K562 (cell line): ENCODE measurements around the gene OLFM4. TPM values are rescaled to one million over a fixed set of nuclear protein-coding genes. Genes with fewer than 3 reads are reported as not detected.

Experiments used
- ATAC-seq: fragments of 200-7000 bp; cut with Tn5 transposase; 3 replicates; pipeline ENCODE4 v1.9.1; 2020; ENCODE audit warnings: moderate library complexity
- BruUV-seq: library from RNA; stranded (reverse); fragments of 400-500 nt; replicated peaks from 2 replicates; lab custom pipeline; 2021; lab: Mats Ljungman, UMichigan
- CTCF ChIA-PET: fragments of 300-600 bp; formaldehyde crosslinking; extraction: SDS; loops from one replicate; lab custom pipeline; 2021; ENCODE audit warnings: low intra/inter-chr PET ratio; lab: Yijun Ruan, JAX
- POLR2A ChIA-PET: fragments of 300-600, 350-650 bp; sonication (Branson Sonifier 250); formaldehyde crosslinking; extraction: SDS; loops from one replicate; lab custom pipeline; 2021; ENCODE audit warnings: antibody characterized with exemption, inconsistent platforms; lab: Yijun Ruan, JAX
- DNase-seq, 4 experiments: peaks; one replicate each; pipeline versions ENCODE4 v3.0.0 to v3.0.0-alpha.2; 2011 to 2018; ENCODE audit warnings: low spot score in 3 of 4, mixed read lengths in 3 of 4; ENCODE audit errors: extremely low read depth in 1 of 4
- FAIRE-seq: peaks from 2 replicates; lab custom pipeline; 2011; peaks lifted over from hg19 to GRCh38; lab: Jason Lieb, UNC
- H2AFZ ChIP-seq: 2 replicates; pipeline ENCODE4 v1.6.0; 2011; ENCODE audit warnings: low read depth, low read length, control low read depth, inconsistent platforms
- H3K27ac ChIP-seq: fragments of 200-600 bp; 3 replicates; pipeline ENCODE4 v1.8.0; 2011; ENCODE audit warnings: low read depth, mild to moderate bottlenecking, control low read depth, inconsistent platforms, low read length, moderate library complexity, mixed read lengths; ENCODE audit errors: extremely low read depth
- H3K27me3 ChIP-seq, 2 experiments: fragments of 300-600 bp in 1 of 2; 2 replicates in 1 of 2; 3 replicates in 1 of 2; pipeline versions ENCODE4 v1.6.0 to v1.8.0; 2011; ENCODE audit warnings: inconsistent platforms in 2 of 2, low read length in 2 of 2, mild to moderate bottlenecking in 1 of 2, mixed read lengths in 1 of 2, moderate library complexity in 1 of 2; ENCODE audit not compliant: control insufficient read depth in 2 of 2, insufficient read depth in 2 of 2
- H3K36me3 ChIP-seq: fragments of 300-600 bp; 3 replicates; pipeline ENCODE4 v1.8.0; 2011; ENCODE audit warnings: mild to moderate bottlenecking, low read length, inconsistent platforms; ENCODE audit not compliant: control insufficient read depth, insufficient read depth
- H3K4me1 ChIP-seq, 2 experiments: fragments of 200-600 bp in 1 of 2; replicated peaks in 1 of 2; 2 replicates in 1 of 2; 3 replicates in 1 of 2; pipeline versions ENCODE4 v1.5.1 to v1.8.0; 2011; ENCODE audit warnings: inconsistent platforms in 2 of 2, low read length in 2 of 2, mild to moderate bottlenecking in 1 of 2, mixed read lengths in 1 of 2, moderate library complexity in 1 of 2; ENCODE audit not compliant: control insufficient read depth in 2 of 2, insufficient read depth in 2 of 2
- H3K4me2 ChIP-seq: 2 replicates; pipeline ENCODE4 v1.6.1; 2011; ENCODE audit warnings: low read length, control low read depth, inconsistent platforms, mixed read lengths; ENCODE audit not compliant: insufficient read depth
- H3K4me3 ChIP-seq: fragments of 200-600 bp; sonication (generic), shearing (Covaris generic); 2 replicates; pipeline ENCODE4 v1.5.1; 2016; ENCODE audit warnings: control low read depth, inconsistent platforms
- H3K79me2 ChIP-seq: fragments of 200-600 bp; 3 replicates; pipeline ENCODE4 v1.8.0; 2011; ENCODE audit warnings: low read length, inconsistent platforms; ENCODE audit not compliant: control insufficient read depth, insufficient read depth
- H3K9ac ChIP-seq, 2 experiments: 2 replicates each; pipeline versions ENCODE4 v1.6.0 to v1.6.1; 2011; ENCODE audit warnings: low read depth in 2 of 2, low read length in 2 of 2, control low read depth in 1 of 2, inconsistent platforms in 1 of 2, mild to moderate bottlenecking in 1 of 2, mixed read lengths in 1 of 2; ENCODE audit not compliant: insufficient read depth in 1 of 2
- H3K9me1 ChIP-seq: one replicate; pipeline ENCODE4 v1.6.0; 2011; ENCODE audit warnings: inconsistent platforms, mild to moderate bottlenecking, low read length, moderate library complexity; ENCODE audit not compliant: control insufficient read depth, insufficient read depth
- H3K9me3 ChIP-seq: replicated peaks from 2 replicates; pipeline ENCODE4 v1.5.1; 2011; ENCODE audit warnings: low read depth, low read length, inconsistent platforms; ENCODE audit not compliant: control insufficient read depth, insufficient read depth
- H4K20me1 ChIP-seq: replicated peaks from 2 replicates; pipeline ENCODE4 v1.6.1; 2011; ENCODE audit warnings: low read length, inconsistent platforms, mixed read lengths; ENCODE audit not compliant: control insufficient read depth, insufficient read depth
- ARID1B ChIP-seq: fragments of 450-650 bp; IDR thresholded peaks from 2 replicates; pipeline ENCODE4 v1.6.1; 2016; ENCODE audit warnings: antibody characterized with exemption, mild to moderate bottlenecking, inconsistent platforms
- CEBPG ChIP-seq, 3 experiments: fragments of 200-800 bp in 1 of 3; sonication (Bioruptor generic) in 1 of 3; sonication (generic) in 1 of 3; formaldehyde crosslinking in 1 of 3; IDR thresholded peaks in 2 of 3; conservative IDR thresholded peaks in 1 of 3; 2 replicates each; pipeline versions ENCODE4 v1.6.1 to v1.8.0; 2016 to 2022; ENCODE audit warnings: missing compliant biosample characterization in 2 of 3, missing genetic modification characterization in 2 of 3, mild to moderate bottlenecking in 1 of 3, missing genetic modification reagents in 1 of 3
- E2F3 ChIP-seq: fragments of 250-450 bp; sonication (Bioruptor Pico); IDR thresholded peaks from 2 replicates; pipeline ENCODE4 v1.4.0; 2020; ENCODE audit warnings: mild to moderate bottlenecking
- FOSL1 ChIP-seq: fragments of 200-800 bp; sonication (Bioruptor generic); conservative IDR thresholded peaks from 2 replicates; pipeline ENCODE4 v1.6.1; 2016; ENCODE audit warnings: missing genetic modification characterization, missing compliant biosample characterization
- HEY1 ChIP-seq: fragments of 250-450 bp; sonication (Bioruptor Pico); IDR thresholded peaks from 2 replicates; pipeline ENCODE4 v1.5.0; 2020; ENCODE audit warnings: mild to moderate bottlenecking, moderate library complexity, borderline replicate concordance
- ILK ChIP-seq: fragments of 450-650 bp; IDR thresholded peaks from 2 replicates; pipeline ENCODE4 v1.6.1; 2016; ENCODE audit warnings: missing genetic modification characterization, low read depth, mild to moderate bottlenecking, missing compliant biosample characterization, moderate library complexity, borderline replicate concordance
- KAT7 ChIP-seq: sonication (generic); formaldehyde crosslinking; IDR thresholded peaks from 2 replicates; pipeline ENCODE4 v1.8.0; 2022; ENCODE audit warnings: missing genetic modification reagents, mild to moderate bottlenecking, borderline replicate concordance
- NFIX ChIP-seq: fragments of 250-450 bp; sonication (Bioruptor Pico); IDR thresholded peaks from 2 replicates; pipeline ENCODE4 v1.4.0; 2020; ENCODE audit warnings: low read depth, mild to moderate bottlenecking, moderate library complexity
- PRMT5 ChIP-seq: sonication (generic); formaldehyde crosslinking; IDR thresholded peaks from 2 replicates; pipeline ENCODE4 v1.5.0; 2020; ENCODE audit warnings: missing genetic modification reagents
- RHOXF2B ChIP-seq: fragments of 250-450 bp; sonication (Bioruptor Pico); conservative IDR thresholded peaks from 2 replicates; pipeline ENCODE4 v1.5.1; 2021
- SPI1 ChIP-seq: IDR thresholded peaks from 2 replicates; pipeline ENCODE4 v1.6.1; 2011; ENCODE audit warnings: low read depth, low read length, control low read depth, borderline replicate concordance
- SRF ChIP-seq, 2 experiments: fragments of 250-450, 450-650 bp in 1 of 2; sonication (Bioruptor Pico) in 1 of 2; sonication (generic) in 1 of 2; formaldehyde crosslinking; IDR thresholded peaks; 2 replicates each; pipeline versions ENCODE4 v1.5.0 to v1.5.1; 2020 to 2022; ENCODE audit warnings: mild to moderate bottlenecking in 1 of 2, missing genetic modification reagents in 1 of 2
- TCFL5 ChIP-seq: fragments of 250-450 bp; sonication (Bioruptor Pico); conservative IDR thresholded peaks from 2 replicates; pipeline ENCODE4 v1.6.1; 2021; ENCODE audit warnings: mild to moderate bottlenecking, moderate library complexity, matching md5 sums
- ZNF224 ChIP-seq: sonication (generic); formaldehyde crosslinking; IDR thresholded peaks from 2 replicates; pipeline ENCODE4 v1.8.0; 2022; ENCODE audit warnings: mild to moderate bottlenecking, missing genetic modification reagents
- whole genome bisulfite sequencing: fragments of 100-300 bp; shearing (Covaris generic); methylation state at CpG from one replicate; pipeline ENCODE4 v1.1.6; 2016; ENCODE audit warnings: low coverage, mixed read lengths; ENCODE audit not compliant: insufficient coverage; ENCODE audit errors: missing lambda C conversion rate; 5-methylcytosine and 5-hydroxymethylcytosine counted together
- in situ Hi-C: fragments of 300-500 bp; cut with MboI; formaldehyde crosslinking; loops from 4 replicates; pipeline ENCODE4 v1.15.0; 2018; ENCODE audit warnings: inconsistent platforms, mixed read lengths
- intact Hi-C: fragments of 100-400 bp; cut with micrococcal nuclease; formaldehyde crosslinking; loops from 2 replicates; pipeline ENCODE4 v1.14.2; 2022
- polyA plus RNA-seq, 8 experiments: library from polyadenylated mRNA; depleted of rRNA in 4 of 8; stranded (reverse) in 5 of 8; unstranded in 3 of 8; fragments of >200 nt; fragmentation: Nextera tagmentation in 2 of 8; fragmentation: Illumina TruSeq in 1 of 8; extraction: Ambion mirVana in 2 of 8; extraction: Trizol in 1 of 8; gene quantifications; 2 replicates each; pipeline versions ENCODE4 v1.2.1 to v1.2.3, GENCODE V29; 2011 to 2014; ENCODE audit warnings: inconsistent platforms in 1 of 8, missing spikeins in 1 of 8
- total RNA-seq, 7 experiments: library from RNA; depleted of rRNA in 6 of 7; stranded (reverse); fragments of >200 nt in 6 of 7; fragmentation: Illumina TruSeq in 2 of 7; extraction: Trizol in 2 of 7; gene quantifications; 2 replicates each; pipeline versions ENCODE4 v1.2.1 to v1.2.3, GENCODE V29; 2011 to 2021; ENCODE audit warnings: low replicate concordance in 1 of 7
- TF ChIP-seq, protein P1 (sequence below): sonication (generic); IDR thresholded peaks from 2 replicates; pipeline ENCODE4 v1.6.1; 2016
- TF ChIP-seq, protein P2 (sequence below): fragments of 250-450 bp; sonication (Bioruptor Pico); IDR thresholded peaks from 2 replicates; pipeline ENCODE4 v1.4.0; 2020
- TF ChIP-seq, protein P3 (sequence below), 3 experiments: fragments of 200-800 bp in 1 of 3; sonication (Bioruptor generic) in 1 of 3; sonication (generic) in 1 of 3; formaldehyde crosslinking in 1 of 3; IDR thresholded peaks; 2 replicates each; pipeline versions ENCODE4 v1.6.1 to v1.8.0; 2016 to 2022; ENCODE audit warnings: mild to moderate bottlenecking in 2 of 3, missing compliant biosample characterization in 2 of 3, missing genetic modification characterization in 2 of 3, missing genetic modification reagents in 1 of 3

Gene OLFM4
- total and polyA plus RNA-seq, 9 of the 15 experiments (the other 6 are each of a cell fraction or from before 2014, with no cell fraction given): not detected

DNA sequence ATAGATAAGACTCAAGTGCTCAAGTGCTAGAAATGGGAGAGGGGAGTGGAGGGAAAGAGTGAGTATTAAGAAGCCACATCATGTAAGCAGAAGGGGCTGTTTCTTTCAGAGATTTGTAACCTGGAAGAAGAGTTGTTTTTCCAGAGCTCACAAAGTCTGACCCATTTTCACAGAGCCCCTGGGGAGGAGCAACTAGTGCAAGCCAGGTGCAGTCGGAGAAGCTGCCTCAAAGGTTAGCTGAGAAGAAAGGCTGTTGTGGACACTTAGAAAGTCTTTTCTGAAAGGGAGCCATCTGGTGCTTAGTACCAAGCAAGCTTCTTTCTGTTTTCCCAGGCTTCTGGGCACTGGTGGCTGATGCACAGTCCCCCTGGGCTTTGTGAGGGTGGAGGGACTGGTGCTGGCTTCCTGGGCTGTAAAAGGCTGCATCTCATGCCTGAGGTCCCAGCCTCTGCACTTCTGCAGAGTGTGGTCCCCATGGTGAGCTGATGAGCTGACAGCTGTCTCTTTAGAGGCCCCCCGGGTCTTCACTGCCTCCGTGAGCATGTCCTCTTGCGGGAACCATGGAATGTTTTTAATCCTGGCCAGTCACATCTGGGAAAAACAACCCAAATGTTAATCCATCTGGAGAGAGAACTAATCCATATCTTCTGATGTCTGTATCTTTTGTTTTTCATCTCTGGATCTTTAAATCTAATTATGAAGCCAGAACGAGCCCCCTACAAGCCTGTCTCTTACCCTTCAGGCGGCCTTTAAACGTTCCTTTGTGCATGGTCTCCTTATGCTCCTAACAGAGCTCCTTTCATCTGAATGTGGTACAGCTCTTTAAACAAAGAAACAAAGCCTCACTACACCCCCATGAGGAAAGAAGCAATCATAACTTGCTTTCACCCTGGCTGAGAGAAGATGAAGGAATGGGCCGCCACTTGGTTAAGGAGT is 40.2 kb downstream of the OLFM4 start (continued):
- TF ChIP-seq, protein P1, sequence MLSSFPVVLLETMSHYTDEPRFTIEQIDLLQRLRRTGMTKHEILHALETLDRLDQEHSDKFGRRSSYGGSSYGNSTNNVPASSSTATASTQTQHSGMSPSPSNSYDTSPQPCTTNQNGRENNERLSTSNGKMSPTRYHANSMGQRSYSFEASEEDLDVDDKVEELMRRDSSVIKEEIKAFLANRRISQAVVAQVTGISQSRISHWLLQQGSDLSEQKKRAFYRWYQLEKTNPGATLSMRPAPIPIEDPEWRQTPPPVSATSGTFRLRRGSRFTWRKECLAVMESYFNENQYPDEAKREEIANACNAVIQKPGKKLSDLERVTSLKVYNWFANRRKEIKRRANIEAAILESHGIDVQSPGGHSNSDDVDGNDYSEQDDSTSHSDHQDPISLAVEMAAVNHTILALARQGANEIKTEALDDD: no peak
- TF ChIP-seq, protein P2, sequence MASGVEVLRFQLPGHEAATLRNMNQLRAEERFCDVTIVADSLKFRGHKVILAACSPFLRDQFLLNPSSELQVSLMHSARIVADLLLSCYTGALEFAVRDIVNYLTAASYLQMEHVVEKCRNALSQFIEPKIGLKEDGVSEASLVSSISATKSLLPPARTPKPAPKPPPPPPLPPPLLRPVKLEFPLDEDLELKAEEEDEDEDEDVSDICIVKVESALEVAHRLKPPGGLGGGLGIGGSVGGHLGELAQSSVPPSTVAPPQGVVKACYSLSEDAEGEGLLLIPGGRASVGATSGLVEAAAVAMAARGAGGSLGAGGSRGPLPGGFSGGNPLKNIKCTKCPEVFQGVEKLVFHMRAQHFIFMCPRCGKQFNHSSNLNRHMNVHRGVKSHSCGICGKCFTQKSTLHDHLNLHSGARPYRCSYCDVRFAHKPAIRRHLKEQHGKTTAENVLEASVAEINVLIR: no peak
- TF ChIP-seq SRF (CRISPR knock-in tag; IDR thresholded peaks at IDR 0.05): no peak

DNA sequence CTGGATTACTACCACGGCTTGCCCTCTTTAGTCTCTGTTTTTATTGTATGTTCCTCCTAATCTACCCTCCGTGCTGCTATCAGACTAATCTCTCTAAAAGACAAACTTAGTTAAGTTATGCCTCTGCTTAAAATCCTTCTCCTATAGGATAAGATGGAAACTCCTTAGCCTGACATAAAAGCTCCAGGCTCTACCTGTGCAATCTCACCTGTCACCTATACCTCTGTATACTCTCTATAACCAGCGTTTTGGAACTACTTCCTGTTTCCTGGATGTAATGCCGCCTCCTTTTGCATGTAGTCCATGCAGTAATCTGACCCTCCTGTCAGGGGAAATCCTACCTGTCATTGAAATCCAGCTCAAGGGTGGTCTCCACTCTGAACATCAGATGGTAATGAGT is 41.2 kb downstream of the OLFM4 start:
- Histone ChIP-seq H3K9me1 (no peaks in the 10 kb centered on the region), H3K9ac (no peak overlapping the region), H2AFZ (no peak overlapping the region), H3K79me2 (no peaks in the 10 kb centered on the region), H3K36me3 (no peaks in the 10 kb centered on the region), H3K4me1 (no peaks in the 10 kb centered on the region), H3K4me3 (no peak overlapping the region), H3K27me3 (no peaks in the 10 kb centered on the region), H3K27ac (no peak overlapping the region), H4K20me1 (no peaks in the 10 kb centered on the region), H3K9me3 (no peaks in the 10 kb centered on the region), H3K4me2 (no peak overlapping the region)
- POLR2A ChIA-PET: no interaction called here
- ATAC-seq: no peak
- in situ Hi-C loops (no loop called here), intact Hi-C loops (no loop called here)
- WGBS: 0% methylated on average over 4 of the region's 4 CpGs
- no peak for DNase-seq
- FAIRE-seq: no peak
- CTCF ChIA-PET: no interaction called here
- no TSS peak for BruUV-seq
- TF ChIP-seq ARID1B: no peak
- TF ChIP-seq PRMT5: no peak
- no peak for TF ChIP-seq ZNF224
- no peak for TF ChIP-seq RHOXF2B (CRISPR knock-in tag)
- no peak for TF ChIP-seq ILK (tag)
- TF ChIP-seq CEBPG (CRISPR knock-in tag; IDR thresholded peaks at IDR 0.05): no peak
- no peak for TF ChIP-seq CEBPG (tag; conservative IDR thresholded peaks at IDR 0.05 in 1 of 2, IDR thresholded peaks at IDR 0.05 in 1 of 2)
- no peak for TF ChIP-seq KAT7
- TF ChIP-seq E2F3 (CRISPR knock-in tag): no peak
- TF ChIP-seq TCFL5 (CRISPR knock-in tag): no peak
- no peak for TF ChIP-seq NFIX (CRISPR knock-in tag)
- TF ChIP-seq, protein P3, sequence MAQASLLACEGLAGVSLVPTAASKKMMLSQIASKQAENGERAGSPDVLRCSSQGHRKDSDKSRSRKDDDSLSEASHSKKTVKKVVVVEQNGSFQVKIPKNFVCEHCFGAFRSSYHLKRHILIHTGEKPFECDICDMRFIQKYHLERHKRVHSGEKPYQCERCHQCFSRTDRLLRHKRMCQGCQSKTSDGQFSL (CRISPR knock-in tag; IDR thresholded peaks at IDR 0.05): no peak
- TF ChIP-seq, protein P3 (tag; IDR thresholded peaks at IDR 0.05): no peak
- no peak for TF ChIP-seq FOSL1 (tag)
- no peak for TF ChIP-seq SPI1
- no peak for TF ChIP-seq HEY1 (CRISPR knock-in tag)
